ENCODE data around the gene PTPRG.

Gene PTPRG

GRCh38 chr3:61649381-61650170 is 88.2 kb downstream of the PTPRG start:
- DNase-seq (ENCODE audit: low read depth in 1 of 2, low spot score in 1 of 2), result no peak

- no peak for DNase-seq (ENCODE audit: low read depth in 1 of 2, low spot score in 1 of 2)
These were observed 88.9 kb downstream of the PTPRG start for GRCh38 chr3:61650276-61650675.

GRCh38 chr3:61650719-61651410 is 89.5 kb downstream of the PTPRG start:
- DNase-seq (ENCODE audit: low read depth in 1 of 2, low spot score in 1 of 2), result no peak

GRCh38 chr3:61657689-61658088 is 96.3 kb downstream of the PTPRG start:
- no peak for DNase-seq (ENCODE audit: low read depth in 1 of 2, low spot score in 1 of 2)

- DNase-seq (ENCODE audit: low read depth in 1 of 2, low spot score in 1 of 2), result no peak
These were observed 101.5 kb downstream of the PTPRG start for GRCh38 chr3:61662861-61663260.

- DNase-seq (ENCODE audit: low read depth in 1 of 2, low spot score in 1 of 2), result no peak
These were observed 102.2 kb downstream of the PTPRG start for GRCh38 chr3:61663356-61664104.

GRCh38 chr3:61664105-61664482 is 102.7 kb downstream of the PTPRG start:
- DNase-seq (ENCODE audit: low read depth in 1 of 2, low spot score in 1 of 2), result no peak

- no peak for DNase-seq (ENCODE audit: low read depth in 1 of 2, low spot score in 1 of 2)
These were observed 103.8 kb downstream of the PTPRG start for GRCh38 chr3:61665121-61665520.

- DNase-seq (ENCODE audit: low read depth in 1 of 2, low spot score in 1 of 2), result no peak
These were observed 104.6 kb downstream of the PTPRG start for GRCh38 chr3:61665987-61666386.

GRCh38 chr3:61666615-61667330 is 105.4 kb downstream of the PTPRG start:
- DNase-seq (ENCODE audit: low read depth in 1 of 2, low spot score in 1 of 2), result no peak

- DNase-seq (ENCODE audit: low read depth in 1 of 2, low spot score in 1 of 2), result no peak
These were observed 106.0 kb downstream of the PTPRG start for GRCh38 chr3:61667383-61667782.

GRCh38 chr3:61667814-61668213 is 106.4 kb downstream of the PTPRG start:
- DNase-seq (ENCODE audit: low read depth in 1 of 2, low spot score in 1 of 2), result no peak

GRCh38 chr3:61668317-61668864 is 107.0 kb downstream of the PTPRG start:
- DNase-seq (ENCODE audit: low read depth in 1 of 2, low spot score in 1 of 2), result no peak

GRCh38 chr3:61669203-61669602 is 107.8 kb downstream of the PTPRG start:
- DNase-seq (ENCODE audit: low read depth in 1 of 2, low spot score in 1 of 2), result no peak

- no peak for DNase-seq (ENCODE audit: low read depth in 1 of 2, low spot score in 1 of 2)
These were observed 108.4 kb downstream of the PTPRG start for GRCh38 chr3:61669668-61670299.

GRCh38 chr3:61673651-61674050 is 112.3 kb downstream of the PTPRG start:
- no peak for DNase-seq (ENCODE audit: low read depth in 1 of 2, low spot score in 1 of 2)

GRCh38 chr3:61674596-61674995 is 113.2 kb downstream of the PTPRG start:
- no peak for DNase-seq (ENCODE audit: low read depth in 1 of 2, low spot score in 1 of 2)

GRCh38 chr3:61679026-61679425 is 117.7 kb downstream of the PTPRG start:
- no peak for DNase-seq (ENCODE audit: low read depth in 1 of 2, low spot score in 1 of 2)

GRCh38 chr3:61680617-61681016 is 119.2 kb downstream of the PTPRG start:
- no peak for DNase-seq (ENCODE audit: low read depth in 1 of 2, low spot score in 1 of 2)

- no peak for DNase-seq (ENCODE audit: low read depth in 1 of 2, low spot score in 1 of 2)
These were observed 120.3 kb downstream of the PTPRG start for GRCh38 chr3:61681636-61682035.
